Right cardiac atrium (tissue), 5 donors: ENCODE results near the gene NEU4. TPM values are rescaled to one million over a fixed set of nuclear protein-coding genes. Genes with fewer than 3 reads are reported as not detected.
A peak's percentile ranks its signal among the peaks of the same experiment; 100 is the strongest.
"Not testable (repeated sequence)": the region's sequence is repeated elsewhere in the genome, so short reads cannot be mapped to it uniquely, and the experiment has no call there.

Experiments used
- ATAC-seq, 2 donors: fragments of 200-7000 bp; cut with Tn5 transposase; one replicate each; pipeline versions ENCODE4 v1.8.0 to v1.9.1; 2020; ENCODE audit warnings: moderate library complexity in 2 of 2, mild to moderate bottlenecking in 1 of 2
- DNase-seq, 3 donors: peaks; one replicate each; pipeline ENCODE4 v3.0.0-alpha.2; 2020
- H3K27ac ChIP-seq: one replicate; pipeline ENCODE4 v1.5.1; 2013; ENCODE audit warnings: mild to moderate bottlenecking, low read length, control low read depth, moderate library complexity
- H3K27me3 ChIP-seq: one replicate; pipeline ENCODE4 v1.6.1; 2013; ENCODE audit not compliant: control insufficient read depth, insufficient read depth
- H3K4me1 ChIP-seq: one replicate; pipeline ENCODE4 v1.6.1; 2013; ENCODE audit warnings: low read length; ENCODE audit not compliant: control insufficient read depth, insufficient read depth
- H3K4me3 ChIP-seq: one replicate; pipeline ENCODE4 v1.5.1; 2013; ENCODE audit warnings: low read length, control low read depth
- H3K9me3 ChIP-seq: one replicate; pipeline ENCODE4 v1.6.1; 2013; ENCODE audit warnings: low read length; ENCODE audit not compliant: control insufficient read depth
- WGBS: extraction: QIAGEN DNeasy Blood & Tissue Kit; methylation state at CpG from one replicate; pipeline ENCODE4 v1.1.7; 2013; 5-methylcytosine and 5-hydroxymethylcytosine counted together
- intact Hi-C, 4 donors: fragments of 100-400 bp; cut with DNase I; formaldehyde crosslinking; loops; one replicate each; pipeline versions ENCODE4 v1.11.0 to v1.14.0; 2022 to 2023
- polyA plus RNA-seq: library from polyadenylated mRNA; stranded (reverse); fragments of 200-250 nt; gene quantifications from one replicate; pipeline ENCODE4 v1.2.3, GENCODE V29; 2013
- total RNA-seq, 4 donors: library from RNA; stranded (reverse); fragmentation: NEBNext Ultra II Directional; extraction: Animal tissue kit (Norgen Biotek cat#: 25700); gene quantifications; one replicate each; pipeline ENCODE4 v1.2.1, GENCODE V29; 2021
- donor health status: healthy with polysubstance abuse.
- donor health status: DM: no; HTN: yes; CAD: no.
- donor health status: DM: no; HTN: no; CAD: no.
- donor health status: DM: no; HTN: yes; CAD: no; lungs with severe emphysema.
- donor health status: DM: yes; HTN: yes; CAD: no.

NEU4 gene
- total and polyA plus RNA-seq, 5 donors: 0.17 to 1.4 (median 0.76) TPM; not detected in 1

DNA sequence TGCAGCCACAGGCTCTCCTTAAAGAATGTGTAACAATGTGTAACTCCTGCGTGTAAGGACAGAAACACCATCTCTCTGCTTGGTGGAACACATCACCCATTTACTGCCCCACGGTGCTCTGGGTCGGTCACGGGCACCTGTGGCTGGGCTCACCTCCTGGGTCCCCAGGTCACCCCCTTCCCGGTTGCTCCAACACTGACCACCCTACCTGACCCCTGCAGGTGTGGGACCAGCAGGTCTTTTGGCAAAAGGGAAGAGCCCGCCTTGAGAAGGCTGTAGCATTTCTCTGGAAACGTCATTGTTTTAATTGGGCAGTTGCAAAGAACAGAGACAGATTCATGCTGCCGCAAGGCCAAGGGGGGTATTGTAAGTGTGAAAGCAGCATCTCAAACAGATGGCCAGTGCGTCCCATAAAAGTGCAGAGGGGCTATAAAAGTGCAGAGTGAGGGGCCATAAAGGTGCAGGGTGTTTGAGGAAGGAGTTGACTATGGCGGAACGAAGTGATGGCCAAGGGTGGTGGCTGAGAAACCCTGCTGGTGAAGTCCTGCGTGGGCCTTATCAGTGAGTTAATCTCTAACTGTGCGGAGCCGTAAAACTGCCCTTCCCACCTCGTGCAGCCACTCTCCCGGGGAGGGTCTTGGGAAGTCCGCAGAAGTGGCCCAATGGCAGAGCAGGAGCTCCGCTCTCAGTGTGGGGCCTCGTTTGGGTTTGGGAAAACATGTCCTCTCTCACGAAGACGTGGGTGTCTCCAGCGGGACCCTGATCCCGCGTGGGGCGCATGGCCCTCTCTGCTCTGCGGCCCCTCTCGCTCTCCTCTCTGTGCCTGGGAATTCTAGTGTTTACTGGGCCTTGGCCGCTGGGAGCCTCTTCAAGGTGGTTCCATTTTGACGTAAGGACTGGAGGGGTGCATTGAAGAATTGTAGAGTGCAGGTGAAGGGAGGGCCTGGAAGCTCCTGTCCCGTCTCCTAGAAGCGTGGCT, 13.7 kb upstream of the NEU4 start:
- H3K9me3 ChIP-seq: no peaks in the 10 kb centered on the region
- intact Hi-C loops: no loop called here
- 84% methylated on average over 31 of the region's 31 CpGs for WGBS
- H3K4me1 ChIP-seq: no peaks in the 10 kb centered on the region
- no peaks in the 10 kb centered on the region for H3K27me3 ChIP-seq
- no peak overlapping the region for H3K27ac ChIP-seq
- no peak for DNase-seq
- no peak overlapping the region for H3K4me3 ChIP-seq
- no peak for ATAC-seq

GRCh38 chr2:241796209-241796608, 12.8 kb upstream of the NEU4 start:
- DNase-seq: no peak
- 94% methylated on average over 13 of the region's 13 CpGs for WGBS
- Histone ChIP-seq H3K4me1 (no peaks in the 10 kb centered on the region), H3K27me3 (no peaks in the 10 kb centered on the region), H3K4me3 (no peak overlapping the region), H3K9me3 (no peaks in the 10 kb centered on the region), H3K27ac (no peak overlapping the region)
- ATAC-seq: no peak
- intact Hi-C loops: no loop called here

- ATAC-seq: no peak
- H3K4me3 ChIP-seq: no peak overlapping the region
- H3K27me3 ChIP-seq: no peaks in the 10 kb centered on the region
- intact Hi-C loops: no loop called here
- H3K27ac ChIP-seq: no peak overlapping the region
- WGBS: 90% methylated on average over 13 of the region's 13 CpGs
- no peaks in the 10 kb centered on the region for H3K4me1 ChIP-seq
- no peaks in the 10 kb centered on the region for H3K9me3 ChIP-seq
- peak in 2 of 3 donors; percentile 14 to 46 for DNase-seq
Observed at GRCh38 chr2:241796610-241797138, 12.3 kb upstream of the NEU4 start.

DNA sequence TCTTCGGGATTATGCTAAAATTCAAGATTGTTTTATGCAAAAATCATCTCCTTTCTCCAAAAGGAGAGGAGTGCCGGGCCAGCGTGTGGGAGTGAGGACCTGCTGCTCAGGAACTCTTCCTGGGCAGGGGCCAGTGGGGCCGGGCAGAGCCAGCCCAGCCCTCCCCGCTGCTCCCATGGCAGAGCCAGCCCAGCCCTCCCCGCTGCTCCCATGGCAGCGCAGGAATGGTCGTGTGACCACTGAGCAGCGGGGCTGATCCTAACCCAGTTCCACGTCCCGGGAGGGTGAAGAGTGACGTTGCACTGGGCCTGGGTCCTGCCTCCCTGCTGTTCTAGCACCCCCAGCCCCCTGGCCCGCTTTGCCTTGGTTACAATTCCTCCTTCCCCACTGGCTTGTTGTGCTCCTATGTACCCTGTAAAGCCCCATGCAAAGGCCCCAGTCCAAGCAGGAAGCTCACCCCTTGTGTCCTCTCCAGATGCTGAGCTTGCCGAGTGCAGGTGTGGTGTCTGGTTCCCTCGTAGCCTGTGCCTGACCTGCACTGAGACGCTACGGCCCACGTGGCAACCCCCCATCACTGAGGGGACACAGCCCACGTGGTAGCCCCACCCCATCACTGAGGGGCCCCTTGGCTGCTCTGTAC, 11.4 kb upstream of the NEU4 start:
- no peak overlapping the region for H3K27ac ChIP-seq
- H3K27me3 ChIP-seq: no peaks in the 10 kb centered on the region
- WGBS: 77% methylated on average over 19 of the region's 19 CpGs
- DNase-seq (peak in 2 of 3 donors; percentile 35 to 52), ATAC-seq (no peak)
- no peaks in the 10 kb centered on the region for H3K9me3 ChIP-seq
- H3K4me1 ChIP-seq: no peaks in the 10 kb centered on the region
- no peak overlapping the region for H3K4me3 ChIP-seq
- intact Hi-C loops: no loop called here

DNA sequence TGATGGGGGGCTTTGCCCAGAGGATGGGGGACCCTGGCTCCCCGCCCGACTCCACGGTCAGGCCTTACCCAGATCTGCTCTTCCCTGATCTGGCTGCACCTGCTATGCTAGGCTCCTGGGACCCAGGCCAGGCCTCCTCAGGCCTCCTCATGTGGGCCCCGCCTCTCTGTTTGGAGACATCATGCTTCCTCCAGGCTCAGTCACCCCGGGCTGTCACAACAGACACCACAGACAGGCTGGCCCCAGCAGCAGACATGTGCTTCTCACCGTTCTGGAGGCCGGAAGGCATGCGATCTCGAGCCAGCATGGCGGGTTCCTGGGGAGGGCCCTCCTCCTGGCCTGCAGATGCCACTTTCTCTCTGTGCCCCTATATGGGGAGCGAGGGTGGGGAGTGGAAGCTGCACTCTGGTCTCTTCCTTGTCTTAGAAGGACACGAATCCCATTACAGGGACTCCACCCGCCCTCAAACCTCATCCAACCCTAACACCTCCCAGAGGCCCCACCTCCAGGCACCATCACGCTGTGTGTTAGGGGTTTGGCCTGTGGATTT, 10.8 kb upstream of the NEU4 start:
- H3K27ac ChIP-seq: no peak overlapping the region
- H3K9me3 ChIP-seq: no peaks in the 10 kb centered on the region
- H3K4me3 ChIP-seq: no peak overlapping the region
- DNase-seq (peak in 2 of 3 donors; percentile 13 to 48), ATAC-seq (no peak)
- intact Hi-C loops: no loop called here
- no peaks in the 10 kb centered on the region for H3K4me1 ChIP-seq
- H3K27me3 ChIP-seq: no peaks in the 10 kb centered on the region
- 82% methylated on average over 14 of the region's 14 CpGs for WGBS

- Histone ChIP-seq H3K27ac (no peak overlapping the region), H3K4me3 (no peak overlapping the region), H3K27me3 (no peaks in the 10 kb centered on the region), H3K9me3 (no peaks in the 10 kb centered on the region), H3K4me1 (no peaks in the 10 kb centered on the region)
- WGBS: 91% methylated on average over 21 of the region's 21 CpGs
- DNase-seq (peak; percentile 8 to 35 (median 31)), ATAC-seq (no peak)
- intact Hi-C loops: no loop called here
Observed at GRCh38 chr2:241798631-241799521, 10.1 kb upstream of the NEU4 start.

DNA sequence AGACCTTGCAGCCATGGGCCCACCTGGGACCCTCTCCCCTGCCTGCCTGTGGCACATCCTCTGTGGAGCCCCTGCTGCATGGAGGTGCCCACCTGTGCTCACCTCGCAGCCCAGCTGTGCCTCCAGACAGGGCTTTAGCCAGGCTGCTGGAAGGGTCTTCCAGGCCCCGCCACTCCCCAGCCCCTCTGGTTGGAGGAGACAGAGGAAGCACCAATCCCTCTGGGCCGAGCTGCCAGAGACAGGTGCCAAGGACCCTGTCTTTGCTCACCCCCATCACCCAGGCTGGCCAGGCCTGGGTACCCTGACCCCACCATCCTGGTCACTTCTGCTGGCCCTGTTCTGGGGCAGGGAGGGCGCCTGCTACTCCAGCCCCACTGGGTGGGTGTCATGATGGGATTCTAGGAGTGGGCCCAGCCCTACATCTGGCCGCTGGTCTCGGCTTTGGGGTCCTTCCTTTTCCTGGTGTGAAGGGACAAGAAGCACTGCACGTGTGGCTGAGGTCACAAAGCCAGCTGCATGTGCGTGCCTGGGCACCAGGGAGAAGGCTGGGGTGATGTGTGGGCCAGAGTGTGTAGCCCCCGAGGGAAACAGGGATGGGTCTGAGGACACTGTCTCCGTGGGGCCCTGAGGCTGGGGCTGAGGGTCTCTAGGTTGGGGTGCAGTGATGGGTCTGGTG, 9.3 kb upstream of the NEU4 start:
- H3K4me1 ChIP-seq: no peaks in the 10 kb centered on the region
- no peaks in the 10 kb centered on the region for H3K27me3 ChIP-seq
- WGBS: 88% methylated on average over 10 of the region's 10 CpGs
- ATAC-seq: no peak
- no peak overlapping the region for H3K4me3 ChIP-seq
- intact Hi-C loops: no loop called here
- no peaks in the 10 kb centered on the region for H3K9me3 ChIP-seq
- peak in 2 of 3 donors; percentile 31 to 42 for DNase-seq
- no peak overlapping the region for H3K27ac ChIP-seq

DNA sequence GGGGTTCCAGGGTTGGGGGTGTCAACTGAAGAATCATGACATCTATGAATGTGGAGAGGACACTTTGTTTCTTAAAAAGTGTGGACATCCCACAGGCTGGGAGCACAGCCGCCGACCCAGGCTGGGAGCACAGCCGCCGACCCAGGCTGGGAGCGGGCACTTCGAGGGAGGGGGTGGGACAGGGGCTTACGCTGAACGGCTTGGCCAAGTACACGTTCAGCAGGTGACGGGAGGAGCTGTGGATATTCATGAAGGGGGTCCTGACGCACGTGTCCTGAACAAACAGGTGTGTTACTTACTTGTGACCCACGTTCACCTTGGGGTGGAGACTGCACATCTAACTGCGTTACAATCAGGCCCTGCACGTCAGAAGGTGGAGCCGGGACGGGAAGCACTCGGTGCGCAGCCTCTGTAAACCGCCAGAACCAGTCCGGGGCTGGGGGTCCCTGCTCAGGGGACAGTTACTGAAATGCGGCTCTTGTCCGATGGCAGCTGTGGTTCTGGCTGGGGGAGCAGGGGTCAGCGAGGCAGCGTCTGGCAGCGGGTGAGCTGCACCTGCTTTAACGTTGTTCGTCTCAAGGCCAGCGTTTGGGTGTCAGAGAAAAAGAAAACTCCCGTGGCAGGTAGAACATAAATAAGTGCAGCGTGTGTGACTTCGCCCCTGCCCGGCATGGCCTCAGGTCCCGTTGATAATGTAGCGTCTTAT, 8.6 kb upstream of the NEU4 start:
- WGBS: 82% methylated on average over 35 of the region's 35 CpGs
- H3K9me3 ChIP-seq, H3K27ac ChIP-seq, ATAC-seq, H3K4me3 ChIP-seq, intact Hi-C loops, H3K27me3 ChIP-seq, H3K4me1 ChIP-seq: not testable (repeated sequence)
- DNase-seq: peak in 1 of 3 donors; percentile 40

DNA sequence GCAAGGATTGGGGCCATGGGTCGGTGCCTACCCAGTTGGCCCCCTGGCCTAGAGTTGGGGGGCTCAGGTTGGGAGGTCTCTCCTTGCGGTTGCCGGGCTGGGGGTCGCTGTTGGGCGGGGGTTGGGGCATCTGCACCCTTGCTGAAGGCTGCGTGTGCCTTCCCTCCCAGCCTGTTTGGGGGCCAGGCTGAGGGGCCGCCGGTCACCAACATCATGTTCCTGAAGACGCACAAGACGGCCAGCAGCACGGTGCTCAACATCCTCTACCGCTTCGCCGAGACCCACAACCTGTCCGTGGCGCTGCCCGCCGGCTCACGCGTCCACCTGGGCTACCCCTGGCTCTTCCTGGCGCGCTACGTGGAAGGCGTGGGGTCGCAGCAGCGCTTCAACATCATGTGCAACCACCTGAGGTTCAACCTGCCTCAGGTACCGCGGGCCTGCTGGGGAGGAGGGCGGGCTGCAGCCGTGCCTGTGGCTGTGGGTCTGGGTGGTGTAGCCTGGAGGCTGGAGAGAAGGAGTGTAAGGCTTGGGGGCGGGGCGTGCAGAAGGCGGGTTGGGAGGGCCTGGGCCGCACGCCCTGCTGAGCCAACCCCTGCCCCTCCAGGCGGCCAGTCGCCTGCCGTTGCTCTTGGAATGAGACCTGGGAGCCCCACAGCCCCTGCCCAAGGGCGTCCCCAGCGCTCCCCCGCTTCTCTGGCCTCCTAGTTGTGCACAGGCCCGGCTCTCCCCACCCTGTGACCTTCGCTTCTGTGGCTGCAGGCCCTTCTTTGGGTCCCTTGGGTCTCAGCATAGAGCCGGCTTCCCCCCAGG, 7.2 kb upstream of the NEU4 start:
- Histone ChIP-seq H3K4me1 (no peaks in the 10 kb centered on the region), H3K4me3 (no peak overlapping the region), H3K9me3 (no peaks in the 10 kb centered on the region), H3K27me3 (no peaks in the 10 kb centered on the region), H3K27ac (no peak overlapping the region)
- 72% methylated on average over 44 of the region's 44 CpGs for WGBS
- peak in 1 of 2 donors; percentile 12 for ATAC-seq
- intact Hi-C loops: no loop called here
- DNase-seq: peak; percentile 10 to 51 (median 47)
